HCT116 (cell line): ENCODE data around the gene PDE1C. TPM values are rescaled to one million over a fixed set of nuclear protein-coding genes. Genes with fewer than 3 reads are reported as not detected.

Experiments used
- ATAC-seq: fragments of 200-7000 bp; cut with Tn5 transposase; 2 replicates; pipeline ENCODE4 v1.9.1; 2020; ENCODE audit warnings: mild to moderate bottlenecking, moderate library complexity
- BruUV-seq: library from RNA; stranded (reverse); fragments of 400-500 nt; replicated peaks from 2 replicates; lab custom pipeline; 2021; lab: Mats Ljungman, UMichigan
- CTCF ChIA-PET: fragments of 300-600 bp; sonication (Branson Sonifier 250); formaldehyde crosslinking; loops from one replicate; lab custom pipeline; 2021; ENCODE audit warnings: antibody characterized with exemption; lab: Charles Lee
- POLR2A ChIA-PET: fragments of 300-600, 350-600 bp; sonication (Branson Sonifier 250); formaldehyde crosslinking; loops from one replicate; lab custom pipeline; 2021; ENCODE audit warnings: antibody characterized with exemption; lab: Charles Lee
- RAD21 ChIA-PET, 2 experiments: fragments of 300-600 bp; sonication (Branson Sonifier 250); formaldehyde crosslinking; loops; one replicate each; lab custom pipeline; 2023; ENCODE audit warnings: low total read pairs in 2 of 2; ENCODE audit not compliant: uncharacterized antibody in 2 of 2, unreplicated experiment in 2 of 2, low non-redundant PET in 1 of 2; lab: Charles Lee
- DNase-seq: peaks from one replicate; pipeline ENCODE4 v3.0.0-alpha.2; 2010; ENCODE audit warnings: low read depth, low spot score
- H2AFZ ChIP-seq: fragments of 200-600 bp; shearing (Covaris generic), sonication (generic); 2 replicates; pipeline ENCODE4 v1.6.1; 2017; ENCODE audit warnings: low read depth, mixed run types, mixed read lengths, antibody characterized with exemption, low read length; ENCODE audit not compliant: poor library complexity, severe bottlenecking
- H3K27ac ChIP-seq: 2 replicates; pipeline ENCODE4 v1.5.1; 2012; ENCODE audit warnings: low read depth, low read length
- H3K27me3 ChIP-seq: fragments of 200-600 bp; sonication (generic); 2 replicates; pipeline ENCODE4 v1.6.1; 2016; ENCODE audit warnings: mixed run types, low read length, mixed read lengths; ENCODE audit not compliant: insufficient read depth
- H3K36me3 ChIP-seq, 2 experiments: fragments of 200-500 bp in 1 of 2; fragments of 200-600 bp in 1 of 2; sonication (Bioruptor generic) in 1 of 2; sonication (generic) in 1 of 2; 2 replicates each; pipeline versions ENCODE4 v1.5.1 to v1.6.1; 2014 to 2016; ENCODE audit warnings: low read length in 2 of 2, inconsistent platforms in 1 of 2, mixed read lengths in 1 of 2, mixed run types in 1 of 2; ENCODE audit not compliant: insufficient read depth in 2 of 2, control insufficient read depth in 1 of 2
- H3K4me1 ChIP-seq, 2 experiments: fragments of 200-600 bp in 1 of 2; sonication (generic) in 1 of 2; 2 replicates each; pipeline versions ENCODE4 v1.5.1 to v1.6.1; 2012 to 2017; ENCODE audit warnings: low read length in 2 of 2, inconsistent platforms in 1 of 2, mild to moderate bottlenecking in 1 of 2, mixed read lengths in 1 of 2, mixed run types in 1 of 2, moderate library complexity in 1 of 2; ENCODE audit not compliant: insufficient read depth in 2 of 2, control insufficient read depth in 1 of 2
- H3K4me2 ChIP-seq: fragments of 200-600 bp; sonication (generic); 2 replicates; pipeline ENCODE4 v1.6.1; 2017; ENCODE audit warnings: mixed run types, low read length, mixed read lengths
- H3K4me3 ChIP-seq, 2 experiments: fragments of 200-600 bp in 1 of 2; sonication (generic) in 1 of 2; replicated peaks in 1 of 2; 2 replicates each; pipeline ENCODE4 v1.5.1; 2011 to 2016; ENCODE audit warnings: low read length in 2 of 2, control low read depth in 1 of 2, low read depth in 1 of 2, mild to moderate bottlenecking in 1 of 2, mixed read lengths in 1 of 2, mixed run types in 1 of 2
- H3K79me2 ChIP-seq: fragments of 200-600 bp; sonication (generic); 2 replicates; pipeline ENCODE4 v1.6.1; 2017; ENCODE audit warnings: mild to moderate bottlenecking, mixed run types, low read length, moderate library complexity, mixed read lengths; ENCODE audit not compliant: insufficient read depth
- H3K9ac ChIP-seq: fragments of 200-600 bp; sonication (generic); 2 replicates; pipeline ENCODE4 v1.6.1; 2016; ENCODE audit warnings: low read length, mixed read lengths
- H3K9me2 ChIP-seq: fragments of 200-600 bp; sonication (generic), shearing (Covaris generic); 2 replicates; pipeline ENCODE4 v1.6.1; 2017; ENCODE audit warnings: mixed run types, mild to moderate bottlenecking, moderate library complexity; ENCODE audit not compliant: insufficient read depth
- H3K9me3 ChIP-seq, 2 experiments: fragments of 200-500 bp in 1 of 2; fragments of 200-600 bp in 1 of 2; sonication (Bioruptor generic) in 1 of 2; sonication (generic) in 1 of 2; 2 replicates each; pipeline ENCODE4 v1.6.1; 2014 to 2017; ENCODE audit warnings: low read length in 2 of 2, mixed read lengths in 2 of 2, inconsistent platforms in 1 of 2, low read depth in 1 of 2, mild to moderate bottlenecking in 1 of 2, mixed run types in 1 of 2, moderate library complexity in 1 of 2; ENCODE audit not compliant: control insufficient read depth in 1 of 2, insufficient read depth in 1 of 2
- H4K20me1 ChIP-seq: fragments of 200-600 bp; sonication (generic), shearing (Covaris generic); 2 replicates; pipeline ENCODE4 v1.6.1; 2017; ENCODE audit warnings: mixed run types, mild to moderate bottlenecking, moderate library complexity; ENCODE audit not compliant: insufficient read depth
- CBX3 ChIP-seq: IDR thresholded peaks from 2 replicates; pipeline ENCODE4 v1.6.1; 2012; ENCODE audit warnings: low read depth
- CEBPB ChIP-seq: IDR thresholded peaks from 2 replicates; pipeline ENCODE4 v1.6.1; 2012; ENCODE audit warnings: low read depth
- CTCF ChIP-seq, 3 experiments: fragments of 200-600 bp in 1 of 3; sonication (generic) in 1 of 3; IDR thresholded peaks in 2 of 3; conservative IDR thresholded peaks in 1 of 3; 2 replicates each; pipeline ENCODE4 v1.5.1; 2012 to 2017; ENCODE audit warnings: low read depth in 2 of 3, low read length in 2 of 3, antibody characterized with exemption in 1 of 3, borderline replicate concordance in 1 of 3, control low read depth in 1 of 3, mild to moderate bottlenecking in 1 of 3, mixed read lengths in 1 of 3, mixed run types in 1 of 3, moderate library complexity in 1 of 3; ENCODE audit not compliant: insufficient read depth in 1 of 3
- EGR1 ChIP-seq: IDR thresholded peaks from 2 replicates; pipeline ENCODE4 v1.6.1; 2012; ENCODE audit warnings: low read depth
- EZH2 ChIP-seq: fragments of 200-600 bp; sonication (generic); IDR thresholded peaks from 2 replicates; pipeline ENCODE4 v1.6.1; 2017; ENCODE audit warnings: antibody characterized with exemption, mixed run types
- EZH2phosphoT487 ChIP-seq: fragments of 200-600 bp; IDR thresholded peaks from 2 replicates; pipeline ENCODE4 v1.6.1; 2018; ENCODE audit warnings: antibody characterized with exemption, borderline replicate concordance
- FOSL1 ChIP-seq: IDR thresholded peaks from 2 replicates; pipeline ENCODE4 v1.6.1; 2012; ENCODE audit warnings: low read depth
- JUND ChIP-seq: IDR thresholded peaks from 2 replicates; pipeline ENCODE4 v1.6.1; 2012
- POLR2AphosphoS5 ChIP-seq: IDR thresholded peaks from 2 replicates; pipeline ENCODE4 v1.6.1; 2011; ENCODE audit warnings: mild to moderate bottlenecking, low read depth, low read length, moderate library complexity
- RAD21 ChIP-seq: IDR thresholded peaks from 2 replicates; pipeline ENCODE4 v1.6.1; 2012; ENCODE audit warnings: low read depth, mild to moderate bottlenecking
- REST ChIP-seq: IDR thresholded peaks from 2 replicates; pipeline ENCODE4 v1.6.1; 2012; ENCODE audit warnings: low read depth
- SIN3A ChIP-seq: IDR thresholded peaks from 2 replicates; pipeline ENCODE4 v1.6.1; 2012; ENCODE audit warnings: low read depth
- SRF ChIP-seq: IDR thresholded peaks from 2 replicates; pipeline ENCODE4 v1.6.1; 2012; ENCODE audit warnings: low read depth
- TCF7L2 ChIP-seq: IDR thresholded peaks from 2 replicates; pipeline ENCODE4 v1.7.0; 2011; ENCODE audit warnings: borderline replicate concordance, inconsistent platforms; ENCODE audit not compliant: insufficient read depth, insufficient read length; ENCODE audit errors: extremely low read depth
- YY1 ChIP-seq: IDR thresholded peaks from 2 replicates; pipeline ENCODE4 v1.6.1; 2011; ENCODE audit warnings: low read length, low read depth, moderate library complexity, mild to moderate bottlenecking; ENCODE audit not compliant: insufficient replicate concordance; ENCODE audit errors: extremely low read depth
- ZBTB33 ChIP-seq: IDR thresholded peaks from 2 replicates; pipeline ENCODE4 v1.6.1; 2011; ENCODE audit warnings: mild to moderate bottlenecking, low read length, moderate library complexity; ENCODE audit not compliant: insufficient replicate concordance; ENCODE audit errors: extremely low read depth
- ZNF274 ChIP-seq: fragments of 200-500 bp; sonication (Bioruptor generic); IDR thresholded peaks from 2 replicates; pipeline ENCODE4 v1.6.1; 2014; ENCODE audit warnings: mild to moderate bottlenecking, low read depth, low read length, inconsistent platforms
- intact Hi-C: fragments of 100-400 bp; cut with micrococcal nuclease; formaldehyde crosslinking; loops from 2 replicates; pipeline ENCODE4 v1.10.0; 2022
- total RNA-seq: library from RNA; stranded (reverse); gene quantifications from one replicate; pipeline ENCODE4 v1.2.1, GENCODE V29; 2021; ENCODE audit not compliant: unreplicated experiment
- TF ChIP-seq, protein P1 (sequence below): IDR thresholded peaks from 2 replicates; pipeline ENCODE4 v1.6.1; 2012

PDE1C gene
- total RNA-seq, 1 experiment from 2014 or later, result 0.17 TPM

DNA sequence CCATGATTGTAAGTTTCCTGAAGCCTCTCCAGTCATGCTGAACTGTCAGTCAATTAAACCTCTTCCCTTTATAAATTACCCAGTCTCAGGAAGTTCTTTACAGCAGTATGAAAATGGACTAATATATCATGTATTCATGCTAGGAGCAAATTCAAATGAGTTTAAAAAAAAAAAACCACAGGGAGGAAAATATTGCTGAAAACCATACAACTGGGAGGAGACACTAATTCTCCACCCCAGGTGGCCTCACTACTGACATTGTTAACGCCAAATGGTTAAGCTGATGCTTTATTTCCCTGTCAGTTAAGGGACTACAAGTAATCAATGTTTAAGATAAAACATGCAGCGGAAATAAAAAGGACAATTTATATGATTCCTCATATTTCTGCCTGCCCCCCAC is 55.1 kb downstream of the PDE1C start:
- H3K79me2 ChIP-seq, result no peaks in the 10 kb centered on the region
- no peak overlapping the region for H3K9ac ChIP-seq
- ATAC-seq, result no peak
- no peak overlapping the region for H3K4me3 ChIP-seq
- ChIA-PET CTCF (no interaction called here), POLR2A (interaction anchor here (0.6 kb wide), 1 partner anchor 101 kb away, joined by 5 read pairs; no protein-coding TSS in a partner anchor), RAD21 (no interaction called here)
- no peaks in the 10 kb centered on the region for H4K20me1 ChIP-seq
- H3K27me3 ChIP-seq, result no peaks in the 10 kb centered on the region
- no peaks in the 10 kb centered on the region for H3K9me3 ChIP-seq
- H3K4me2 ChIP-seq, result no peak overlapping the region
- H3K4me1 ChIP-seq, result no peaks in the 10 kb centered on the region
- no peak for DNase-seq
- H3K9me2 ChIP-seq, result no peaks in the 10 kb centered on the region
- intact Hi-C loops, result no loop called here
- no TSS peak for BruUV-seq
- no peaks in the 10 kb centered on the region for H3K36me3 ChIP-seq
- TF ChIP-seq EZH2, result no peak
- no peak for TF ChIP-seq ZBTB33
- no peak for TF ChIP-seq CEBPB
- TF ChIP-seq CTCF (IDR thresholded peaks at IDR 0.05 in 2 of 3, conservative IDR thresholded peaks at IDR 0.05 in 1 of 3; ENCODE audit: borderline replicate concordance in 1 of 3, insufficient read depth in 1 of 3, low read depth in 2 of 3, low read length in 2 of 3), result no peak
- TF ChIP-seq, protein P1, sequence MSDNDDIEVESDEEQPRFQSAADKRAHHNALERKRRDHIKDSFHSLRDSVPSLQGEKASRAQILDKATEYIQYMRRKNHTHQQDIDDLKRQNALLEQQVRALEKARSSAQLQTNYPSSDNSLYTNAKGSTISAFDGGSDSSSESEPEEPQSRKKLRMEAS, result no peak
- TF ChIP-seq SRF, result no peak
- no peak for TF ChIP-seq EGR1
- TF ChIP-seq YY1, result no peak
- TF ChIP-seq CBX3, result no peak
- no peak for TF ChIP-seq POLR2AphosphoS5
- no peak for TF ChIP-seq RAD21
- no peak for TF ChIP-seq FOSL1
- no peak for TF ChIP-seq EZH2phosphoT487
- no peak for TF ChIP-seq REST
- TF ChIP-seq SIN3A, result no peak
- TF ChIP-seq ZNF274, result no peak
- TF ChIP-seq TCF7L2, result no peak
- TF ChIP-seq JUND, result no peak
- H2AFZ ChIP-seq, result no peak overlapping the region
- no peak overlapping the region for H3K27ac ChIP-seq
